HL-60/S4 (cell line): ENCODE data around the gene UEVLD.
"Not testable (repeated sequence)": the region's sequence is repeated elsewhere in the genome, so short reads cannot be mapped to it uniquely, and the experiment has no call there.

Experiments
- in situ Hi-C: fragments of 300-500 bp; cut with MboI; formaldehyde crosslinking; loops from 2 replicates; pipeline ENCODE4 v1.14.3; 2022; ENCODE audit warnings: low sequenced_read_pairs

Gene UEVLD

DNA sequence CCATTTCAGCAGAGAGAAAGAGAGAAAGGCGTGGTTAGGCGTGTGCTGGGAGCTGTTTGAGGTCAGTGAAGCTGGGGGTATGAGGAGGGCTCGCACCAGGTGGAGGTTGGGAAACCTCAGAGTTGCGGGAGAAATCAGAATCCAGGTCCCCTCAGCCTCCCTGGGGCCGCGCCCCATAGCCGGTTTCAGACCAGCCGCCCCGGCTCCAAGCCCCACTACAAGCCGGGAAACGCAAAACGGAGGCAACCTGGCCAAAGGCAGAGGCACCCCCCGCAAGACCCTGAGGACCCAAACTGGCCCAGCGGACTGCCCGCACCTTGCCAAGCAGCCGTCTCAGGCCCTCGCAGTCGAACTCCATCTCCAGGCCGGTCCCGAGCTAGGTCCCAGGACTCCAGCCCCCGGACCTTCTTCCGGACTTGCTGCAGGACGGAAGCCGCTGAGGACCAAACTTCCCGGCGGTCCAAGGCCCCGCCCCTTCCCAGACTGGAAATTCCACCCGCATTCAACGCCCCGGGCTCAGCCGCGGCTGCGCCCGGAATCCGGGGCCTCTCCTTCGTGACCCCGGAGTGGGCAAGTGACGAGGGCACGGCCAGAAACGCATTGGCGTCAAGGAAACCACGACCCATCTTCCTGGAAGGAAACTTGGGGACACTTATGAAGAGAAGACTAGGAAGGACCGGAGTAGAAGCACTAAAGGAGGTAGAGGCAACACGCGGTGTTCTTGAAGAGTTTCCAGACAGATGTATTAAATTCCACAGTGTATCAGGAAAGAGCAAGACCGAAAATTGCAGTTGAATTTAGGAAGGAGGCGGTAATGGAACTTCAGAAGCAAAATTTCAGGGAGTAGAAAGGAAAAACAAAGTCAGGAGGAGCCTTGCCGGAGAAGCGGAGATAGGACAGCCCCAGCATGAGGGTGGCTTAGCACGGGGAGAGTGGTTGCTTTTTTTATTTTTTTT is at the start of gene UEVLD:
Gene UEVLD (minus strand): TSS at position 438 of the 956 bp plus-strand sequence. CDS start 80 bp downstream, at position 358.
- in situ Hi-C loops = no loop called here

DNA sequence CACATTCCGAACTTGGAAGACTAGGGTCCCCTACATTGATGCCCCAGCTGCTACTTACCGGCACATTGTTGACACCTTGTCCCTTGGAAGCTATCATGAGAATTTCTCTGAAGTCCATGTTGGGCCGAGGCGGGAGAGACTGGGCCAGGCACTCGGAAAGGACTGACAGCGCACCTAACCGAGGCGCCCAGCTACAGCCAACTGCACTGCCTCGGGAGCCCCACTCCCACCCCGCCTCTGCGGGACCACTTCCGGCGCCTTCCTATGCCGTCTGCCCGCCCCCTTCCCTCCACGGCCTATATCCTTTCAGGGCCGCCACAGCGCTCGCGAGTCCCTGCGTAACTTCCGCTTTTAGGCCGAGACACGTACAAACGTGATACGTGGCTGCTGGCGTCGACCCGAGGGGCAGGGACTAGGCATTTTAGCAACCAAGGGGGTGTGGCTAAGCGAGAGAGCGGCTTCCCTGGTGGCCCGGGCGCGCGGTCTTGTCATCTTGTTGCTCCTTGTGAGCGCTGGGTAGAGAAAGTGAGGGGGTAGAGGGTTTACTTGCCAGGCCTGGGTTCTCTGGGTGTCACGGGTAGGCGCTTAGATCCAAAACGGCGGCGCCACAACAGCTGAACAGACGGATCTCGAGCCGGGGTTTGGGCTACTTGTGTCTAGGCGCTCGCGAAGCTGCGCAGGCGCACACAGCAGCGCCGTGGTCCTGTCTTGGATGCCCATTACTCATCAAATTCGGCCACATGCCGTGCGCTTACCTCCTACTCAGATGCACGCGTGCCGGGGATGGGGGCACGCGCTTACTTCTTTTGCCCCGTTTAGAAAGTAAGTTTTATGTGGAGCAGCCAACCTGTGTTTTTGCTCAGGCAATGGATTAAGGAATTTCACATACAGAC is 45.9 kb upstream of the UEVLD start, which contains the start of gene SPTY2D1:
Gene SPTY2D1 (minus strand): TSS at position 203 of the 893 bp plus-strand sequence. CDS start 85 bp downstream, at position 118.
- in situ Hi-C loops = no loop called here

DNA sequence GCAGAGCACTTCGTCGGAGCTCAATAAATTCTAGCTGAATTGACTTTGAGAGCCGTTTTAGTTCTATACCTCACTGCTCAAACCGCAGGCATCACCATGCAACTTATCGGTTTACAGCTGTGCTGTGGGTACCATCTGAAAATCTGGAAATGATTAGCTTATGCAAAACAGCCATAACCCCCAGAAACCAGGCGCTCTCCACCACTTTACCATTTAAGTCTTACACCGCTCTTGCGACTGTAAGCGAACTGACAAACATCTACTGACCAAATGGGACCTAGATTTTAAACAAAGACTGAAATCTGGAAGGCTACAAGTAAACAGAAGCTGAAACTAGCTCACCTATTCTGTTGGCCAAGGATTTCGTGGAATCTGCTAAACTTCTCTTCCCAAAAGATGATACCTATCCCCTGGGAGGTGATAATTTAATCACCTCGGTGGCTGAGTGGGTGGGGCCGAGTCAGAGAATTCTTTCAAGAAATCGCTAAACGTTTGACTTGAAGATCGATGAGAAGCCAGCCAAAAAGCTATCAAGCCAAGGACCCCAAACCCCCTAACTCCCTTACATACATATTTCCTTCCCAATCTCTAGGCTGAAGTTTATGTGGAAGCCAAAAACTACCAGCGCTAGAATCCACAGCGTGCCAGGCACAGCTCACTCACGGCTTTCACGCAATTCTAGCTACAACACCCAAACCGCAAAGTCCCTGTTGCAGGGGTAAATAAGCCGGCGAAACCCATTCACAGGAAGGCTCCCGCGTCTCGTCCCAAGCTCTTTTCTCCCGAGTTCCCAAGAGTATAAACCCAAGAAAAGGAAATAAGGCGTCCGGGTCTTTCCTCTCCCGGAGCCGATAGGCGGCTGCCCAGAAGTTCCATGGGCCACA is 45.0 kb upstream of the UEVLD start:
- in situ Hi-C loops = no loop called here

DNA sequence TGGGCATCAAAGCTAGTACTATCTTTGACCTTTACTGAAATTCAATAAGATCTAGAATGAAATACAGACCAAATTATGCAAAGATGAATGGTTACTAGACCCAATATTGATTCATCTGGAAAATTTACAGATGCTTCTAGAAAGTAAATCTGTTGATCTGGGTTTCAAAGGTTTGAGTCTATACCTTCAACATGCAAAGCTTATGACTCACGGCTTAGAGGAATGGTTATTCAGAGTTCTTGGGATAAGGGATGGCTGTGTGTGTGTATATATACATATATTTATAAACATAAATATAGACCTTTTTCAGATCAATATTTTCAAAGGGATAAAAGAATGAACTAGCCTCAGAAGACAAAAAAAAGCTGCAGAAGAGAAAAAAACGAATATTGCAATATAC is 44.3 kb upstream of the UEVLD start:
- in situ Hi-C loops = no loop called here

DNA sequence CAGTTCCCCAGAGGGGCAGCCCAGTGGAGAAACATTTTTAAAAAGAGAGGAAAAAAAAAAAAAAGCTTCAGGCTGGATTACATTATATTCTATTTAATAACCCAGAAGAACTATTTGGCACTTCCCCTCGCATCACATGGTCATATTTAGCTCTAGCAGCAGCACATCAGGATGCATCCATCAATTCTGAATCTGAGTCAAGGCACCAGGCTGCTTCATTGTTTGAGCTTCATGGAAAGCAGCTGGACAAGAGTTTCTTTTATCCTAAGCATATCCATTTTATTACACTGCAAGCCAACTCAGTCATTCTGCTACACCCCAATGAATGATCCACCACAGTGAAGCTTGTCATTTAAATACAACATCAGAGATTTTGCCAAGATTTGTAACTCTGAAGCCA is 35.6 kb upstream of the UEVLD start:
- in situ Hi-C loops = no loop called here

DNA sequence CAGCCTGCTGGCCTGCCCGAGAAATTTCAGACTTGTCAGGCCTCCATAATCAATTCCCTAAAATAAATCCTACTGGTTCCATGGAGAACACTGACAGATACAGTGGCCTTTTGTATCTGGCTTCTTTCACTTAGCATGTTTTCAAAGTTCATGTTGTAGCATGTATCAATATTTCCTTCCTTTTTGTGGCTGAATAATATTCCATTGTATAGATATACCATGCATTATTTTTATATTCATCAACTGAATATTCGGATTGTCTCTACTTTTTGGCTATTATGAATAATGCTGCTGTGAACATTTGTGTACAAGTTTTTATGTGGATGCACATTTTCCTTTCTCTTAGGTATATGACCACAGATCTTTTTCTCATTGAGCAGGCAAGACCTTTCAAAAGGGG is 35.2 kb upstream of the UEVLD start:
- in situ Hi-C loops = no loop called here

DNA sequence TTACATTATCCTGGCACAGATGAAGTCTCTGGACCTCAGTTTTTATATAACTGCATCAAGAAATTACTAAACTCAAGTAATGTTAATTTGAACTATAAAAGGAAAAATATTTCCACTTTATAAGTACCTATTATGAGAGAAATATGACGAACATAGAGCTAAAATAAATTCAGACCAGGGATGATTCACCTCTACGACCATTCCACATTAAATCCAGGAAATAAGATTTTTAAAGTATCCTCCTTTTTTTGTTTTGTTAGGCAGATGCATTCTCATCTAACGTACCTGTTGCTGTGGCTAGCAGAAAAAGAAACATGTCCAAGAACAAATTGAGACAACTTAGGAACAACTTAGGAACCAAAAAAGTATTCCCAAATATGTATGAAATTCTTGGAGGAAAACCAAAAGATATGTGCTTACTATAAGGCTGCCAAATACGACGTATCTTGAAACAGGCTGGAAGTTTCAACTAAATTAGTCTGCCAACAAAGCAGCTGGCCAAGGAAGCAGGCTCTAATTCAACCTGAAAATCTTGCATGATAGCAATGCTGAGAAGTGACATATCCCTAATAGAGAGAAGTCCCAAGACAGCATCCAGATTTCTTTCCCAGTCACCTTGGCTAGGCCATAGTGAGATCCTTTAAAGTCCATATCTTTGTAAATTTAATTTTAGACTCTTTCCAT is 29.9 kb upstream of the UEVLD start:
- in situ Hi-C loops = no loop called here

DNA sequence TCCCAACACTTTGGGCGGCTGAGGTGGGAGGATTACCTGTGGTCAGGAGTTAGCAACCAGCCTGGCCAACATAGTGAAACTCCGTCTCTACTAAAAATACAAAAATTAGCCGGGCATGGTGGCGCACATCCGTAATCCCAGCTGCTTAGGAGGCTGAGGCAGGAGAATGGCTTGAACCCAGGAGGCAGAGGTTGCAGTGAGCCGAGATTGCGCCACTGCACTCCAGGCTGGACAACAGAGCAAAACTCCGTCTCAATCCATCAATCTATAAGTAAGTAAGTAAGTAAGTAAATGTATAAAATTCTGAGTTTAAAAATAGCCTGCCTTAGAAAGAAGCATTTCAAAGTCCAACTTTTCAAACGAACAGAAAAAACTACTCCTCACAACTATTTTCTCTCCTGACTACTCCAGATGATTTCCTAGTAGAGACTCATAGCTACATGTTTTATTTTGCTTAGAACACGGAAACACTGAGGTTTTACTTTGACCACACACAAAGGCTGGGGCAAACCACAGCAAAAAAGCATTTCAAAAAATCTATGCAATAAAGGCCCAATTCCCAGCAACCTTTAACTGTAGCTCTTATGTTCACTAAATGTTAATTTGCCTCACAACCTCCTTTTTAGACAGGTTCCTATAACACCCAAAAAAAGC is 29.3 kb upstream of the UEVLD start:
- in situ Hi-C loops = no loop called here

DNA sequence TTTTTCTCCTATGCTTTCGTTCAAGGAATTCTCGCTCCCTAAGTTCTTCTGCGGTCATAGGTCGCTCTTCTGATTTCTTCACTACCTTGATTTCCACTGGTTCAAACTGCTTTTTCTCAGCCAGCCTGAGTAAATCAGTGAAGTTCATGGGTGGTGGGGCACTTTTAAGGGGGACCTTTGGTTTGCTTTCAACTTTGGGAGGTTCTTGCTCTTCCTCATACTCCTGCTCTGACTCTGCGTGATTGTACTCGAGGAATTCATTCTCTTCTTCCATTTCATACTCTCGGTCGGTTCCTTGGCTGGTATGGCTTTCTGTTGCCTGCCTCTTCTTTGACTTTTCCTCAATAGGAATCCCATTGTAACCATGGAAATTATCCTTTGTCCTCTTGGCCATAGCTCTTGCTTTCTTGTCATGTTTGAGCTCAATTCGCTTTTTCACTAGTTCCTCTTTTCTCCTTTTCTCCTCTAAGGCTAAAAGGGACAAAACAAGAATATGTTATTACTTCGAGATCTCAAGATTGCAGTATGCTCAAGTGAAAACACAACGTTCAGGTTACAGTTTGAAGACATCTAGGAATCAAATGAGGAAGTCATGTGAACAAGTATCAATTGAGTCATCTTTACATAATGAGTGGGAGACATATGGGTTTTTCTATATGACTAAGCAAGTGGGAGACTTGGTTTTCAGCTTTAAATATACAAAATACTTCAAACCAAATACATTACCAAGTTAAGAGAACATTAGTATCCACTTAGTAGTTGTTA is 27.3 kb upstream of the UEVLD start:
- in situ Hi-C loops = no loop called here

DNA sequence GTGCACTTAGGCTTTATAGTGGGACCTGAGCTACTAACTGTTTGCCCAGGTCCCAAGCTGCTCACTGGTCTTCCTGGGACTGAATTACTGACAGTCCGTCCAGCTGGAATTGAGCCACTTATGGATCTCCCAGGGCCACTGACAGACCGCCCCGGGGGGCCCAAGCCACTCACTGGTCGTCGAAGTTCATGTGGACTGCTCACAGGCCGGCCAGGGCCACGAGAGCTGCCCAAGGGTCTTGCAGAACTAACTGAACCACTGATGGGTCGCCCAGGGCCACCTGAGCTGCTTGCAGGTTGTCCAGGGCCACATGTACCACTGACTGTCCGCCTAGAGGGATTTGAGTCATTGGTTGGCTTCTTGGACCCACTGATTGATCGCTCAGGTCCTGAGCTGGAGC is 26.1 kb upstream of the UEVLD start:
- in situ Hi-C loops = no loop called here

DNA sequence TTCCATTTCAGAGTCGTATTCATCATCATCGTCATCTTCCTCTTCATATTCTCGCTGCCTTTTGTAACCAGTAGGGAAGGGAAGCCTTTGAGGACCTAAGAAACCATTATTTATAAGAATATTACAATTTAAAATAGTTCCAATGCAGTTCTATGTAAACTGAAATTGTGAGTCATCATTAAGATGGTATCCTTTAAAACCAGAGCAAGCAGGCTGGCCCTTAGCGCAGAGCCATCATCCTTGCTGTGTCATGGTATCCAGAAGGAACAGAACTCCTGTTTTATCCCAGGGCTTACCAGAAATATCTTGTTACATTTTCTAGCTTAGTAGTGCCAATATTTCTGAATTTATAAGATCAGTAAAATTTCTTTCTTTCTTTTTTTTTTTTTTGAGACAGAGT is 23.9 kb upstream of the UEVLD start:
- in situ Hi-C loops = no loop called here

DNA sequence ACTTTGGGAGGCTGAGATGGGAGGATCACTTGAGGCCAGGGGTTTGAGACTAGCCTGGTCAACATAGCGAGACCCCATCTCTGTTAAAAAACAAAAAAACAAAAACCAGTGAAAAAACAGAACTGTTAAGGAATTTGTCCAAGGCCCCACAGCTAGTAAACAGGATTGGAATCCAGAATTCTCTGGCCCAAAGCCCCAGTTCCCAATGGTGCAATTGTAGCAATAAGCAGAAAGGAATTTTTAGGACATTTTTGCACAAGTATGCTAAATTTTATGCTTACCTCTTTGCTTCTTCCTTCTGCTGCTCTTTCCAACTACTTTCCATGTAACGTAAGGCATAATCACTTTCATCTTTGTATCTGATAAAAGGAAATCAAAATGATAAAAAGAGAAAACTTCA is 22.7 kb upstream of the UEVLD start:
- in situ Hi-C loops = no loop called here

DNA sequence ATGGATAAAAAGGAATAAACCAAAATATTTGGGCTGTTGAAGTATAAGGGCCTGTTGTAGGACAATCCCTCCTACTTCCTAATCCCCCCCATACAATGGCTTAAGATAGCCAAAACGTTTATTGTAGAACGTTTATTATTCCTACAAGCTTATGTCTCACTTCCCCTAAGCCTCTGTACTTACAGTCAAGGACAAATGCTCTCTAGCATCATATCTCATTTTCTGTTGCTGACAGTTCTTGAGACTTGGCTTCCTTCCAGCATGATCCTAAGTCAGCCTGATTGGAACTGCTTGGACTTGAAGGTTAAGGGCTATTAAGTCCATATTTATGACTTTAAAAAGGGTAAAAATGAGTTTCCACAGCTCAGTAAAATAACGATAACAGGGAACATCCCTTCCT is 19.8 kb upstream of the UEVLD start:
- in situ Hi-C loops = no loop called here

DNA sequence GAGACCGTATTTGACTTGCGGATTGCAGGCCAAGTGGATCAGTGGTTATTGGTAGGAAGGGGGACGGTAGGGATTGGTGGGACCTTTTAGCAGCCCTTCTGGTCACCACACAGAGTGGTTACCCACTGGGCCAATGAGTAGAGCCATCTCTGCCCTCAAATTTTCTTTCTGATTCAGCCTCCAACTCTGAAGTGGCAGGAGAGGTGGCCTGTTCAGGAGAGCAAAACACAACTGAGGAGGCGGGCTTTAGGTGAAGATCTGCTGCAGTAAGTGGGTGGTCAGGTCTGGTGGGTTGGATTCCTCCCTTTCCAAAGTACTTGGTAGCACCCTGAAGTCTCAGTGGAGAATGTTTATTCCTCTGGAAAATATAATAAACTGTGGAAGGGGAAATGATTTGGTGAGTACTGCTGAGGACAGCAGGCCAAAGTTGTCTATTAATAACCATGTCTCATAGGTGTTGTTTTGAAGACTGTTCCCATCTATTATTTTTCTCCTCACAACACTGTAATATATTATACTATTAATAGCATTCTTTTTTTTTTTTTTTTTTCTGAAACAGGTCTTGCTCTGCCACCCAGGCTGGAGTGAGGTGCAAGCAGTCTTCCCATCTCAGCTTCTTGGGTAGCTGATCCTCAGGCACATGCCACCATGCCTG is 12.5 kb upstream of the UEVLD start:
- in situ Hi-C loops = no loop called here

DNA sequence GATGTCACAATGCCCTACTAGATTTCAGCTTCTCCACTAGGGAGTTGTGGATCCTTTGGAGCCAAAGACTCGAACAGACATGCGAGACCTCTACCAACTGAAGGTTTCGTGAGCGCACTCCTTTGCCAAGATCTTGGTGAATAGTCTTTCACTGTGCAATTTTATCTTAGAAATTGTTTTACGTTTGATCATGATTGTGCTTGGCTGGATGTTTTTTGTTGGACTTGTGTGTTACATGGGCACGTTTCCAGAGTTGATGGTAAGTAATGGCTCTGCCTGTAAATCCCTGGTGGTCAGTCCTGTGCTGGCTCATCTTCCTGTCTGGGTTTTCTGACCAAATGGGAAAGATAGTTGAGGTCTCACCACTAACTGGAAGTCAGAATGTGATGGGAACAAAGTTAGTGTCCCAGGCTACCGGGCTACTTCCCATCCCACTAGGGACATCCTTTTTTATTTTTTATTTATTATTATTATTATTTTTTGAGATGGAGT is 11.3 kb upstream of the UEVLD start, which contains the start of gene MISFA:
Gene MISFA (plus strand): TSS at position 51 of the 492 bp plus-strand sequence. CDS start 140 bp downstream, at position 191.
- in situ Hi-C loops = no loop called here

DNA sequence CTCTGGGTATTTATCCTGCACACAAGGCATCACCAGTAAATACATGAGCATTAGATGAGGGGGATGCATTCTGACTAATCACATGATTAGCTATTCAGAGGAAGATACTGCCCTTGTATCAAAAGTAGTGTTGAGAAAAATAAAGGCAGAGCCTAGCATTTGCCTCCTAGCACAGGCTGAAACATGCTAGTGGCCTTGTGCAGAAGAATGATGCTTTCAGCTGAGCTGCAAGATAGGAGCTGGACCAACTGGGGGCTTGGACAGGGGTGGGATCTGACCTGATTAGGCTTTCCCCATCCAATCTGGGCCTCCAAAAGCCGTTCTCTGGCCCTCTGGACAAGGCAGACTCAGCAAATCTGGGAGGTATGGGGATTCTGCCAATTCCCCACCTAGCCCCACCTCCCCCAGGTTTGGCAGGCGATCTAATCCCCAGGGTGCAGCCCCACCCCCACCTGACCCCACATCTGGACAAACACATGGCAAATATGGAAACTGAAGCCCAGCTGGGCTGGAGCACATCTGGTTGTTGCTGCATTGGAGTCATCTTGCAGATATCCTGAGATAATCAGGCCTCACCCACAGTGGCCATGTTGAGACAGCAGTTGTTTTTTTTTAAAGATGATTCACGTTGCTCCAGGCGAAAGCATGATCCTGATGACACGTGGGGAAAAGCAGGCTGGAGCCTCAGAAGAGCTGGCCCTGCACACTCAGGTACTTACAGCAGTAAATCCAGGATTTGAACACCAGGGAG is 6.6 kb upstream of the UEVLD start:
- in situ Hi-C loops = no loop called here

DNA sequence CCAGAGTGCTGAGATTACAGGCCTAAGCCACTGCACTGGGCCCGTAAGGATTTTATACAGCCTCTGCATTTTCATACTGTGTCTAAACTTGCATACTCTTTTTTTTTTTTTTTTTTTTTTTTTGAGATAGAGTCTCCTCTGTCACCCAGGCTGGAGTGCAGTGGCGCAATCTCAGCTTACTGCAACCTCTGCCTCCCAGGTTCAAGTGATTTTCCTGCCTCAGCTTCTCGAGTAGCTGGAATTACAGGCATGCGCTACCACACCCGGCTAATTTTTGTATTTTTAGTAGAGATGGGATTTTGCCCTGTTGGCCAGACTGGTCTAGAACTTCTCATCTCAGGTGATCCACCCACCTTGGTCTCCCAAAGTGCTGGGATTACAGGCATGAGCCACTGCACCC is 5.6 kb upstream of the UEVLD start:
- in situ Hi-C loops = not testable (repeated sequence)
